Thyroid gland (tissue), 4 donors: ENCODE measurements around the gene YJU2. TPM values are rescaled to one million over a fixed set of nuclear protein-coding genes. Genes with fewer than 3 reads are reported as not detected.

Experiments used
- DNase-seq, 2 donors: peaks; one replicate each; pipeline ENCODE4 v3.0.0-alpha.2; 2019
- H3K27ac ChIP-seq, 3 donors: fragments of 200-600 bp; sonication (generic); 1 replicate in 2 of 3; 2 replicates in 1 of 3; pipeline ENCODE4 v1.5.1; 2016 to 2019; ENCODE audit warnings: mild to moderate bottlenecking in 1 of 3, moderate library complexity in 1 of 3
- H3K27me3 ChIP-seq: fragments of 200-600 bp; sonication (generic); one replicate; pipeline ENCODE4 v1.5.1; 2019
- H3K36me3 ChIP-seq, 2 donors: fragments of 200-600 bp; sonication (generic); one replicate each; pipeline ENCODE4 v1.5.1; 2016 to 2019
- H3K4me1 ChIP-seq, 2 donors: fragments of 200-600 bp; sonication (generic); one replicate each; pipeline ENCODE4 v1.5.1; 2017 to 2019
- H3K4me3 ChIP-seq, 3 donors: fragments of 200-600 bp; sonication (generic); replicated peaks in 1 of 3; 1 replicate in 2 of 3; 2 replicates in 1 of 3; pipeline ENCODE4 v1.5.1; 2016; ENCODE audit warnings: mild to moderate bottlenecking in 1 of 3
- H3K9me3 ChIP-seq: fragments of 200-600 bp; sonication (generic); one replicate; pipeline ENCODE4 v1.5.1; 2017
- CTCF ChIP-seq, 6 experiments: fragments of 200-600 bp in 3 of 6; fragments of 450-650 bp in 3 of 6; sonication (generic) in 3 of 6; IDR thresholded peaks; one replicate each; pipeline ENCODE4 v1.5.1; 2016 to 2019; ENCODE audit warnings: antibody characterized with exemption in 6 of 6, mild to moderate bottlenecking in 2 of 6, inconsistent platforms in 1 of 6, moderate library complexity in 1 of 6
- POLR2A ChIP-seq, 2 donors: fragments of 450-650 bp; IDR thresholded peaks; one replicate each; pipeline ENCODE4 v1.6.1; 2017; ENCODE audit warnings: antibody characterized with exemption in 2 of 2, mild to moderate bottlenecking in 2 of 2, moderate library complexity in 1 of 2
- WGBS, 2 donors: methylation state at CpG; one replicate each; pipeline ENCODE4 v1.1.5; 2017; 5-methylcytosine and 5-hydroxymethylcytosine counted together
- intact Hi-C: fragments of 100-400 bp; cut with DNase I; formaldehyde crosslinking; loops from one replicate; pipeline ENCODE4 v1.15.1; 2023
- total RNA-seq, 4 donors: library from RNA; depleted of rRNA; stranded (reverse); fragments of >200 nt; gene quantifications; one replicate each; pipeline ENCODE4 v1.2.3, GENCODE V29; 2016

YJU2 gene
- total RNA-seq, result 10 to 100 TPM; 25.9 to 34.1 (median 31.3) TPM

- TF ChIP-seq POLR2A (IDR thresholded peaks at IDR 0.05) (peak in 1 of 2 donors; percentile 40), CTCF (IDR thresholded peaks at IDR 0.05) (peak in 4 of 6 experiments; percentile 40 to 54 (median 45))
- Histone ChIP-seq H3K9me3 (no peaks in the 10 kb centered on the region), H3K4me1 (peaks cover 5 to 12% of the 10 kb centered on the region in 2 donors), H3K27me3 (no peaks in the 10 kb centered on the region), H3K27ac (peak within 1 kb of the TSS; percentile 87 to 98 (median 92)), H3K4me3 (peak within 1 kb of the TSS in 2 of 3 donors; percentile 46 to 72), H3K36me3 (peaks cover 18 to 29% of the 10 kb centered on the region in 2 donors)
- WGBS, 2 donors, result 1% methylated on average over 34 to 35 of the region's 45 CpGs
- intact Hi-C loops, result loop anchor here (10.0 kb wide), 1 partner anchor 158 kb away; the partner anchor contains the start of genes CHAF1A and SH3GL1
- peak; percentile 99 for DNase-seq
These were observed at the start of gene YJU2 for GRCh38 chr19:4246767-4247593. YJU2 (plus strand) TSS chr19:4247080; CDS start chr19:4247147, 67 bp downstream.

DNA sequence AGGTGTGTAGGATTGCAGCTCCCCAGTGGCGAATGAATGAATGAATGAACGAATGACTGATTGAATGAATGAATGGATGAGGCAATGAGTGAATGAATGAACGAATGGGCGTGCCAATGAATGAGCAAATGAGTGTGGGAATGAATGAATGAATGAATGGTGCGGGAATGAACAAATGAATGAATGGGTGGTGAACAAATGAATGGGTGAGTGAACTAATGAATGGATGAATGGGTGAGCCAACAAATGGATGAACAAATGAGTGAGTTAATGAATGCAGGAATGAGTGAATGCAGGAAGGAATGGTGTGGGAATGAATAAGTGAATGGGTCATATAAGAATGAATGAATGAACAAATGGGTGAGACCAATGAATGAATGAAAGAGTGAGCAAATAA is 49.7 kb upstream of the YJU2 start:
- H3K4me3 ChIP-seq, result no peak overlapping the region
- H3K27ac ChIP-seq, result no peak overlapping the region
- H3K36me3 ChIP-seq, result no peaks in the 10 kb centered on the region
- no peaks in the 10 kb centered on the region for H3K9me3 ChIP-seq
- DNase-seq, result no peak
- TF ChIP-seq CTCF (IDR thresholded peaks at IDR 0.05), result no peak
- TF ChIP-seq POLR2A (IDR thresholded peaks at IDR 0.05), result no peak
- peaks cover 16% of the 10 kb centered on the region for H3K27me3 ChIP-seq
- WGBS, 2 donors, result 83 to 88% methylated on average over 5 of the region's 5 CpGs
- peaks cover 0 to 7% of the 10 kb centered on the region in 2 donors for H3K4me1 ChIP-seq
- intact Hi-C loops, result no loop called here

- Histone ChIP-seq H3K36me3 (no peaks in the 10 kb centered on the region), H3K27ac (no peak overlapping the region), H3K27me3 (peaks cover 16% of the 10 kb centered on the region), H3K4me3 (no peak overlapping the region), H3K4me1 (peaks cover 0 to 7% of the 10 kb centered on the region in 2 donors), H3K9me3 (no peaks in the 10 kb centered on the region)
- intact Hi-C loops, result no loop called here
- no peak for TF ChIP-seq POLR2A (IDR thresholded peaks at IDR 0.05)
- no peak for TF ChIP-seq CTCF (IDR thresholded peaks at IDR 0.05)
- no peak for DNase-seq
- 24 to 28% methylated on average over 38 to 41 of the region's 70 CpGs for WGBS, 2 donors
These were observed 49.0 kb upstream of the YJU2 start for GRCh38 chr19:4197625-4198466.

GRCh38 chr19:4198467-4199126 is 48.3 kb upstream of the YJU2 start:
- intact Hi-C loops, result no loop called here
- Histone ChIP-seq H3K36me3 (no peaks in the 10 kb centered on the region), H3K27me3 (peaks cover 16% of the 10 kb centered on the region), H3K4me1 (peaks cover 0 to 7% of the 10 kb centered on the region in 2 donors), H3K4me3 (no peak overlapping the region), H3K9me3 (no peaks in the 10 kb centered on the region), H3K27ac (no peak overlapping the region)
- DNase-seq, result no peak
- WGBS, 2 donors, result 14 to 15% methylated on average over 12 to 15 of the region's 28 CpGs
- no peak for TF ChIP-seq CTCF (IDR thresholded peaks at IDR 0.05)
- TF ChIP-seq POLR2A (IDR thresholded peaks at IDR 0.05), result no peak
